A673 (cell line): ENCODE measurements around the gene SYS1.

Source experiments
- CTCF ChIP-seq: fragments of 300-800, 200-600 bp; sonication (generic); conservative IDR thresholded peaks from 2 replicates; pipeline ENCODE4 v1.5.1; 2017; ENCODE audit warnings: low read depth, mild to moderate bottlenecking, antibody characterized with exemption, low read length, moderate library complexity, mixed read lengths
- EZH2 ChIP-seq: fragments of 200-600 bp; sonication (generic); IDR thresholded peaks from 2 replicates; pipeline ENCODE4 v1.6.1; 2017; ENCODE audit warnings: borderline replicate concordance, low read depth, mild to moderate bottlenecking, mixed read lengths, antibody characterized with exemption, low read length; ENCODE audit not compliant: poor library complexity, severe bottlenecking

- no peak for TF ChIP-seq CTCF
- no peak for TF ChIP-seq EZH2
Measured at GRCh38 chr20:45359069-45359405, 3.9 kb upstream of the SYS1 start.
